Measurements from ENCODE around the gene TNS1. TPM values are rescaled to one million over a fixed set of nuclear protein-coding genes. Genes with fewer than 3 reads are reported as not detected.

TNS1 gene
- total RNA-seq, 1 experiment from 2014 or later: 4.5 TPM

DNA sequence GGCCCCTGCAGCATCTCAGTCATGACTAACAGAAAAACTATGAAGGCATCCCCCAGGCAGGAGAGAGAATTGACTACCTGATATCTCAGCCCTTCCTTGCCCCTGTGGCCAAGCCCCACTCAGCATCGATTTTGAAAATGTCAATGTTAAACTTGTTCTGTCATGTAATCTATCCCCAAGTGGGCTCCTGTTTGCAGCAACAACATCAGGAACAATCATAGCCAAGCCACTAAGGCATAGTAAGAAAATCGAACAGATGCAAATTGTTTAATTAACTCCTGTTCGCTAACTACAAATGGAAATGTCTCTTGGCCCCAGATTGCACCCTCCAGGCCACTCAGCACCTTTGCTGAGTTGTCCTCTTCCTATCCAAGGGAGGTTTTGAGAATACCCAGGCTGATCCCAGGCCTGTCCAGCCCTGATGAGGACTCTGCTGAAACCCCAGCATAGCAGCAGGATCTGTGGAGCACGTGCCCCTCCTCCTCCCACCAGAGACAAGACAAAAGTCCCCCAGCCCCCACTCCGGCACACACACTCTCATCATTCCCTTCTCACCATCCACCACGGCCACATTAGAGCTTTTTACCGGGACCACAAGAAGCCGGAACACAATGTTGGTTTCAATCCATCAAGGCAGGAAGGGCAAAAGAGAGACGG is 150.1 kb downstream of the TNS1 start (continued):
- TF ChIP-seq, protein P1, sequence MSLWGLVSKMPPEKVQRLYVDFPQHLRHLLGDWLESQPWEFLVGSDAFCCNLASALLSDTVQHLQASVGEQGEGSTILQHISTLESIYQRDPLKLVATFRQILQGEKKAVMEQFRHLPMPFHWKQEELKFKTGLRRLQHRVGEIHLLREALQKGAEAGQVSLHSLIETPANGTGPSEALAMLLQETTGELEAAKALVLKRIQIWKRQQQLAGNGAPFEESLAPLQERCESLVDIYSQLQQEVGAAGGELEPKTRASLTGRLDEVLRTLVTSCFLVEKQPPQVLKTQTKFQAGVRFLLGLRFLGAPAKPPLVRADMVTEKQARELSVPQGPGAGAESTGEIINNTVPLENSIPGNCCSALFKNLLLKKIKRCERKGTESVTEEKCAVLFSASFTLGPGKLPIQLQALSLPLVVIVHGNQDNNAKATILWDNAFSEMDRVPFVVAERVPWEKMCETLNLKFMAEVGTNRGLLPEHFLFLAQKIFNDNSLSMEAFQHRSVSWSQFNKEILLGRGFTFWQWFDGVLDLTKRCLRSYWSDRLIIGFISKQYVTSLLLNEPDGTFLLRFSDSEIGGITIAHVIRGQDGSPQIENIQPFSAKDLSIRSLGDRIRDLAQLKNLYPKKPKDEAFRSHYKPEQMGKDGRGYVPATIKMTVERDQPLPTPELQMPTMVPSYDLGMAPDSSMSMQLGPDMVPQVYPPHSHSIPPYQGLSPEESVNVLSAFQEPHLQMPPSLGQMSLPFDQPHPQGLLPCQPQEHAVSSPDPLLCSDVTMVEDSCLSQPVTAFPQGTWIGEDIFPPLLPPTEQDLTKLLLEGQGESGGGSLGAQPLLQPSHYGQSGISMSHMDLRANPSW (CRISPR knock-in tag; conservative IDR thresholded peaks at IDR 0.05; ENCODE audit: low read depth): no peak
- TF ChIP-seq, protein P2, sequence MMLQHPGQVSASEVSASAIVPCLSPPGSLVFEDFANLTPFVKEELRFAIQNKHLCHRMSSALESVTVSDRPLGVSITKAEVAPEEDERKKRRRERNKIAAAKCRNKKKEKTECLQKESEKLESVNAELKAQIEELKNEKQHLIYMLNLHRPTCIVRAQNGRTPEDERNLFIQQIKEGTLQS (CRISPR knock-in tag; conservative IDR thresholded peaks at IDR 0.05): no peak
- TF ChIP-seq, protein P3, sequence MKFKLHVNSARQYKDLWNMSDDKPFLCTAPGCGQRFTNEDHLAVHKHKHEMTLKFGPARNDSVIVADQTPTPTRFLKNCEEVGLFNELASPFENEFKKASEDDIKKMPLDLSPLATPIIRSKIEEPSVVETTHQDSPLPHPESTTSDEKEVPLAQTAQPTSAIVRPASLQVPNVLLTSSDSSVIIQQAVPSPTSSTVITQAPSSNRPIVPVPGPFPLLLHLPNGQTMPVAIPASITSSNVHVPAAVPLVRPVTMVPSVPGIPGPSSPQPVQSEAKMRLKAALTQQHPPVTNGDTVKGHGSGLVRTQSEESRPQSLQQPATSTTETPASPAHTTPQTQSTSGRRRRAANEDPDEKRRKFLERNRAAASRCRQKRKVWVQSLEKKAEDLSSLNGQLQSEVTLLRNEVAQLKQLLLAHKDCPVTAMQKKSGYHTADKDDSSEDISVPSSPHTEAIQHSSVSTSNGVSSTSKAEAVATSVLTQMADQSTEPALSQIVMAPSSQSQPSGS (CRISPR knock-in tag; IDR thresholded peaks at IDR 0.05; ENCODE audit: borderline replicate concordance, low read depth): no peak
- TF ChIP-seq RELA (CRISPR knock-in tag; IDR thresholded peaks at IDR 0.05; ENCODE audit: borderline replicate concordance) (no peak), CBFB (CRISPR knock-in tag; IDR thresholded peaks at IDR 0.05; ENCODE audit: low read depth) (no peak), ELF4 (CRISPR knock-in tag; IDR thresholded peaks at IDR 0.05; ENCODE audit: low read depth) (no peak), ESRRA (CRISPR knock-in tag; IDR thresholded peaks at IDR 0.05; ENCODE audit: borderline replicate concordance) (no peak), ATF1 (CRISPR knock-in tag; IDR thresholded peaks at IDR 0.05) (no peak), ZNF138 (CRISPR knock-in tag; conservative IDR thresholded peaks at IDR 0.05) (no peak), IRF2 (CRISPR knock-in tag; IDR thresholded peaks at IDR 0.05; ENCODE audit: borderline replicate concordance, low read depth) (no peak)
- TF ChIP-seq, protein P4, sequence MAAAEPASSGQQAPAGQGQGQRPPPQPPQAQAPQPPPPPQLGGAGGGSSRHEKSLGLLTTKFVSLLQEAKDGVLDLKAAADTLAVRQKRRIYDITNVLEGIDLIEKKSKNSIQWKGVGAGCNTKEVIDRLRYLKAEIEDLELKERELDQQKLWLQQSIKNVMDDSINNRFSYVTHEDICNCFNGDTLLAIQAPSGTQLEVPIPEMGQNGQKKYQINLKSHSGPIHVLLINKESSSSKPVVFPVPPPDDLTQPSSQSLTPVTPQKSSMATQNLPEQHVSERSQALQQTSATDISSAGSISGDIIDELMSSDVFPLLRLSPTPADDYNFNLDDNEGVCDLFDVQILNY (CRISPR knock-in tag; IDR thresholded peaks at IDR 0.05): no peak
- TF ChIP-seq, protein P5, sequence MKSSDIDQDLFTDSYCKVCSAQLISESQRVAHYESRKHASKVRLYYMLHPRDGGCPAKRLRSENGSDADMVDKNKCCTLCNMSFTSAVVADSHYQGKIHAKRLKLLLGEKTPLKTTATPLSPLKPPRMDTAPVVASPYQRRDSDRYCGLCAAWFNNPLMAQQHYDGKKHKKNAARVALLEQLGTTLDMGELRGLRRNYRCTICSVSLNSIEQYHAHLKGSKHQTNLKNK (CRISPR knock-in tag; IDR thresholded peaks at IDR 0.05): no peak
- TF ChIP-seq, protein P6, sequence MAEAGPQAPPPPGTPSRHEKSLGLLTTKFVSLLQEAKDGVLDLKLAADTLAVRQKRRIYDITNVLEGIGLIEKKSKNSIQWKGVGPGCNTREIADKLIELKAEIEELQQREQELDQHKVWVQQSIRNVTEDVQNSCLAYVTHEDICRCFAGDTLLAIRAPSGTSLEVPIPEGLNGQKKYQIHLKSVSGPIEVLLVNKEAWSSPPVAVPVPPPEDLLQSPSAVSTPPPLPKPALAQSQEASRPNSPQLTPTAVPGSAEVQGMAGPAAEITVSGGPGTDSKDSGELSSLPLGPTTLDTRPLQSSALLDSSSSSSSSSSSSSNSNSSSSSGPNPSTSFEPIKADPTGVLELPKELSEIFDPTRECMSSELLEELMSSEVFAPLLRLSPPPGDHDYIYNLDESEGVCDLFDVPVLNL (CRISPR knock-in tag; IDR thresholded peaks at IDR 0.05; ENCODE audit: borderline replicate concordance, low read depth): no peak

DNA sequence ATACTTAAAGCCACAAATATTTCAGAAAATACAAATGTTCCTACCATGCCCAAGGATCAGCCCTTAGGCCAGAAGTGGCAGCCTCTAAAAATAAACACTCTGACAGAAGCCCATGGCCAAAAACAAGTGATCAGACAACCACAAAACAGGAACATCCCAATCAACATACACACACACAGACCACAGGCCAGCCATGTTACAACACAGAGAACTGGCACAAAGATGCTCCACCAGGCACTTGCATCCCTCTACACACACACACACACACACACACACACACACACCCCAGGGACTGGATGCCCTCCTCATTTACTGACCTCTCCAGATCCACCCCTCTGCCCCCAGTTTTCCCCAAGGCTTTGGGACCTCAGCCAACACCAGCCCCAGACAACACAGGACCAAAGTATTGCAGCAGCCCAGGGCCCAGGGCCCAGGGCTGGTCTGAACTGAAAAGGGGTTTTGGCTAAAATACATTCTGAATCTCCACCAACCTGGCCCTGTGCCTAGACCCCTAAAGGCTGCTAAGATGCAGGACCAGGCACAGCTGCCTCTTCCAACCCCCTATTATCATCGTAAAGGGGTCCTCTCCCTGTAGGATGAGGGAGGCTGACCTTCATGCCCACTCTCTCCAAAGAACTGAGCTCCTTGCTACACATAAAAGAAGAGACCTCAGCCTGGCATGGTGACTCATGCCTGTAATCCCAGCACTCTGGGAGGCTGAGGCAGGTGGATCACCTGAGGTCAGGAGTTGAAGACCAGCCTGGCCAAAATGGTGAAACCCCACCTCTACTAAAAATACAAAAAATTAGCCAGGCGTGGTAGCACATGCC is 151.4 kb downstream of the TNS1 start:
- no peak overlapping the region for H3K4me3 Mint-ChIP-seq
- ATAC-seq: no peak
- TF ChIP-seq TCF7 (CRISPR knock-in tag; IDR thresholded peaks at IDR 0.05; ENCODE audit: low read depth): no peak
- no peak for TF ChIP-seq RELA (CRISPR knock-in tag; IDR thresholded peaks at IDR 0.05; ENCODE audit: borderline replicate concordance)
- TF ChIP-seq, protein P7, sequence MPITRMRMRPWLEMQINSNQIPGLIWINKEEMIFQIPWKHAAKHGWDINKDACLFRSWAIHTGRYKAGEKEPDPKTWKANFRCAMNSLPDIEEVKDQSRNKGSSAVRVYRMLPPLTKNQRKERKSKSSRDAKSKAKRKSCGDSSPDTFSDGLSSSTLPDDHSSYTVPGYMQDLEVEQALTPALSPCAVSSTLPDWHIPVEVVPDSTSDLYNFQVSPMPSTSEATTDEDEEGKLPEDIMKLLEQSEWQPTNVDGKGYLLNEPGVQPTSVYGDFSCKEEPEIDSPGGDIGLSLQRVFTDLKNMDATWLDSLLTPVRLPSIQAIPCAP (CRISPR knock-in tag; IDR thresholded peaks at IDR 0.05): no peak
- TF ChIP-seq ESRRA (CRISPR knock-in tag; IDR thresholded peaks at IDR 0.05; ENCODE audit: borderline replicate concordance): no peak
- no peak for TF ChIP-seq MXD4 (CRISPR knock-in tag; IDR thresholded peaks at IDR 0.05; ENCODE audit: borderline replicate concordance)
- TF ChIP-seq FOXK1 (CRISPR knock-in tag; IDR thresholded peaks at IDR 0.05): no peak
- no peak for TF ChIP-seq CBFB (CRISPR knock-in tag; IDR thresholded peaks at IDR 0.05; ENCODE audit: low read depth)
- TF ChIP-seq, protein P1 (CRISPR knock-in tag; conservative IDR thresholded peaks at IDR 0.05; ENCODE audit: low read depth): no peak
- no peak for TF ChIP-seq OVOL2 (CRISPR knock-in tag; IDR thresholded peaks at IDR 0.05; ENCODE audit: borderline replicate concordance)
- no peak for TF ChIP-seq NR2C2 (CRISPR knock-in tag; IDR thresholded peaks at IDR 0.05)
- peaks cover 6% of the 10 kb centered on the region; the same call in 1 of the 2 replicates for H3K4me1 Mint-ChIP-seq
- POLR2A ChIA-PET: no interaction called here
- no peaks in the 10 kb centered on the region for H3K9me3 Mint-ChIP-seq
- DNase-seq (ENCODE audit: low spot score): no peak
- no peaks in the 10 kb centered on the region for H3K36me3 Mint-ChIP-seq
- no peak overlapping the region for H3K27ac Mint-ChIP-seq
- H3K27me3 Mint-ChIP-seq (ENCODE audit: low read depth): no peaks in the 10 kb centered on the region
- CTCF ChIA-PET: interaction anchor here (1.1 to 2.2 kb wide), 2 partner anchors 66 to 217 kb away, joined by 3 to 7 read pairs; partner anchors contain the start of gene RUFY4

Data from WTC11 (cell line).